KMS-11 (cell line): ENCODE measurements around the gene PHOSPHO2.

ENCODE experiments used
- H2AFZ ChIP-seq: fragments of 200-600 bp; sonication (generic); 2 replicates; pipeline ENCODE4 v1.6.1; 2016; ENCODE audit warnings: antibody characterized with exemption, mixed run types, low read depth
- H3K27ac ChIP-seq: fragments of 200-600 bp; sonication (generic); 2 replicates; pipeline ENCODE4 v1.6.1; 2016; ENCODE audit warnings: mild to moderate bottlenecking, mixed run types
- H3K27me3 ChIP-seq: fragments of 200-600 bp; sonication (generic); 2 replicates; pipeline ENCODE4 v1.6.1; 2017; ENCODE audit warnings: mild to moderate bottlenecking, low read depth, mixed run types, moderate library complexity; ENCODE audit not compliant: insufficient read depth
- H3K36me3 ChIP-seq: fragments of 200-600 bp; sonication (generic); 2 replicates; pipeline ENCODE4 v1.6.1; 2017; ENCODE audit warnings: mild to moderate bottlenecking, mixed run types; ENCODE audit not compliant: insufficient read depth
- H3K4me1 ChIP-seq: fragments of 200-600 bp; sonication (generic); 2 replicates; pipeline ENCODE4 v1.6.1; 2016; ENCODE audit warnings: mild to moderate bottlenecking, low read depth, mixed run types; ENCODE audit not compliant: poor library complexity, severe bottlenecking
- H3K4me2 ChIP-seq: fragments of 200-600 bp; sonication (generic); 2 replicates; pipeline ENCODE4 v1.7.0; 2016; ENCODE audit warnings: mild to moderate bottlenecking, mixed run types
- H3K4me3 ChIP-seq: fragments of 200-600 bp; sonication (generic); IDR thresholded peaks from 2 replicates; pipeline ENCODE4 v1.6.1; 2017; ENCODE audit warnings: low read depth, low read length, mixed read lengths; ENCODE audit not compliant: insufficient read depth
- H3K79me2 ChIP-seq: fragments of 200-600 bp; sonication (generic); 2 replicates; pipeline ENCODE4 v1.6.1; 2016; ENCODE audit warnings: low read depth, mixed run types; ENCODE audit not compliant: insufficient read depth
- H3K9ac ChIP-seq: fragments of 200-600 bp; sonication (generic); 2 replicates; pipeline ENCODE4 v1.6.1; 2016; ENCODE audit warnings: mild to moderate bottlenecking, mixed run types
- H4K20me1 ChIP-seq: fragments of 200-600 bp; sonication (generic); 2 replicates; pipeline ENCODE4 v1.6.1; 2016; ENCODE audit warnings: mild to moderate bottlenecking, mixed run types; ENCODE audit not compliant: insufficient read depth
- CTCF ChIP-seq: fragments of 200-600 bp; sonication (generic); conservative IDR thresholded peaks from 2 replicates; pipeline ENCODE4 v1.6.1; 2017; ENCODE audit warnings: low read depth, mild to moderate bottlenecking, antibody characterized with exemption, low read length, moderate library complexity, mixed read lengths

Gene PHOSPHO2

GRCh38 chr2:169707626-169708025 lies 13.4 kb downstream of the PHOSPHO2 start:
- Histone ChIP-seq H3K4me1 (no peaks in the 10 kb centered on the region), H3K4me3 (no peak overlapping the region), H3K4me2 (no peak overlapping the region), H4K20me1 (no peaks in the 10 kb centered on the region), H3K9ac (no peak overlapping the region), H3K27me3 (no peaks in the 10 kb centered on the region), H3K36me3 (no peaks in the 10 kb centered on the region), H3K79me2 (no peaks in the 10 kb centered on the region), H3K27ac (no peak overlapping the region), H2AFZ (no peak overlapping the region)
- TF ChIP-seq CTCF: no peak

DNA sequence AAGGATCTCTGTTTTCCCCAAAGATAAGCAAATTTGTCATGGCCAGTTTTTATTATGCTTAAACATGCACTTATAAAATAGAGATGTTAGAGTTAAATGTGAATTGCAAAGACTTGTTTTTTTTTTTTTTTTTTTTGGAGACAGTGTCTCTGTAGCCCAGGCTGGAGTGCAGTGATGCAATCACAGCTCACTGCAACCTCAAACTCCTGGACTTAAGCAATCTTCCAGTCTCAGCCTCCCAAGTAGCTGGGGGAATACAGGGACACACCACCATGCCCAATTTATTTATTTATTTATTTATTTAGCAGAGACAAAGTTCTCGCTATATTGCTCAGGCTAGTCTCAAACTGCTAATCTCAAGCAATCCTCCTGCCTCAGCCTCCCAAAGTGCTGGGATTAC lies 15.1 kb downstream of the PHOSPHO2 start:
- Histone ChIP-seq H3K27me3 (no peaks in the 10 kb centered on the region), H3K4me1 (no peaks in the 10 kb centered on the region), H4K20me1 (no peaks in the 10 kb centered on the region), H2AFZ (no peak overlapping the region), H3K27ac (no peak overlapping the region), H3K79me2 (no peaks in the 10 kb centered on the region), H3K4me2 (no peak overlapping the region), H3K9ac (no peak overlapping the region), H3K4me3 (no peak overlapping the region), H3K36me3 (no peaks in the 10 kb centered on the region)
- TF ChIP-seq CTCF: no peak

DNA sequence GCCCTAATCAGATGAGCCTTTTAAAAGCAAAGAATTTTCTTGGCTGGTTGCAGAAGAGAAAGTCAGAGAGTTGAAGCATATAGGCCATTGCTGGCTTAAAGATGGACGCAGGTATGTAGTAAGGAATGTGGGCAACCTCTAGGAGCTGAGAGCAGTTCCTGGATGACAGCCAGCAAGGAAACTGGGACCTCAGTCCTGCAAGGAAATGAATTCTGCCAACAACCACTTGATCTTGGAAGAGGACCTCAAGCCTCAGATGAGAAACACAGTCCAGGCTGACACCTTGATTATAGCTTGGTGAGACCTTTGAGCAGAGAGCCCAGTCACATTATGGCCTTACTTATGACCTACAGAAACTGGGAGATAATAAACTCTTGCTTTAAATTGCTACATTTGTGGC lies 15.7 kb downstream of the PHOSPHO2 start:
- TF ChIP-seq CTCF: no peak

DNA sequence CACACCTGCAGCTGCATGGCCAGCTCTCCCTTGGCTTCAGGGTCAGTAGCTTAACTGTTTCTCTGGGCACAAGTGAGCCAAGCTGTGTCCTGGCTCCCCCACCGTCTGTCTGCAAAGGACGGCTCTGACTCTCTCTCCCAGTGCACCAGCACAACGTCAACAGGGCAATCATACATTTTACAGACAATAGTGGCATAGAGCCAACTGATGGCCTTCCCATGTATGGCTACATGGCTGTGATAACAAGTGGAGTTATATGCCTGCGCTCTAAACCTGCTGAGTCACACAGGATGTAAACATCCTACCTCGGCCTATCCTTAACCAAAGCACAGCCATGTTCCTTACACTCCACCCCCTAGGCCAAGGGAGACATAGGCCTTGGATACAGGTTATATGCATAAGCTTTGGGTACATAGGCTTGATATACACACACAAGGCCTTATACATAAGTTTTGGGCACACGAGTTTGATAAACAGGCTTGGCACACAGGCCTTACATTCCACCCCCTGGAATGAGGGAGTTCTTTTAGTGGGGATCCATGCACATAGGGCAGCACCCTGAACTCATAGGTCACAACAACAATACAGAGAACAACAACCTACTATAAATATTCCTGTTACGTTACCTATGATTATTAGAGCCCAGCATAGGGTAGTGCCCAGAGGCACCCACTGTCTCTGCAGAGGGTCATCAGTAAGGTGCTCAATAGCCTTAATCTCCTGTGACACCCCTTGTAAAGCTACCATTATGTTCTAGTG lies 17.7 kb downstream of the PHOSPHO2 start:
- Histone ChIP-seq H3K4me2 (no peak overlapping the region), H2AFZ (no peak overlapping the region), H3K36me3 (no peaks in the 10 kb centered on the region), H3K4me1 (no peaks in the 10 kb centered on the region), H3K9ac (no peak overlapping the region), H3K27me3 (no peaks in the 10 kb centered on the region), H4K20me1 (no peaks in the 10 kb centered on the region), H3K79me2 (no peaks in the 10 kb centered on the region), H3K27ac (no peak overlapping the region), H3K4me3 (no peak overlapping the region)
- no peak for TF ChIP-seq CTCF

More for the DNA sequence above, 15.7 kb downstream of the PHOSPHO2 start:
- no peaks in the 10 kb centered on the region for H3K27me3 ChIP-seq
- no peak overlapping the region for H3K27ac ChIP-seq
- no peak overlapping the region for H3K9ac ChIP-seq
- H3K4me2 ChIP-seq: no peak overlapping the region
- H3K4me3 ChIP-seq: no peak overlapping the region
- H3K79me2 ChIP-seq: no peaks in the 10 kb centered on the region
- no peak overlapping the region for H2AFZ ChIP-seq
- H3K36me3 ChIP-seq: no peaks in the 10 kb centered on the region
- H4K20me1 ChIP-seq: no peaks in the 10 kb centered on the region
- H3K4me1 ChIP-seq: no peaks in the 10 kb centered on the region
